ENCODE results near the gene PDXDC1.
"Not testable (repeated sequence)": the region's sequence is repeated elsewhere in the genome, so short reads cannot be mapped to it uniquely, and the experiment has no call there.

DNA sequence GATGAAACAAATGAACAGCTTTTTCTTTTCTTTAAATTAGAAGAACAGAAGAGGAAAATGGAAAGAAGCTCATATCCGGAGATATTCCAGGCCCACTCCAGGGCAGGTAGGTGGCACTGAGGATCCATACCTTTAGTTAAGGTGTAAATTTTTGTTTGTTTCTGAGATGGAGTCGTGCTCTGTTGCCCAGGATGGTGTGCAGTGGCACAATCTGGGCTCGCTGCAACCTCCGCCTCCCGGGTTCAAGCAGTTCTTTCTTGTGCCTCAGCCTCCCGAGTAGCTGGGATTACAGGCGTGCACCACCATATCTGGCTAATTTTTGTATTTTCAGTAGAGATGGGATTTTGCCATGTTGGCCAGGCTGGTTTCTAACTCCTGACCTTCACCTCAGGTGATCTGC lies 23.5 kb downstream of the PDXDC1 start:
- TF ChIP-seq RARB (CRISPR knock-in tag; IDR thresholded peaks at IDR 0.05); PATZ1 (CRISPR knock-in tag; IDR thresholded peaks at IDR 0.05; ENCODE audit: borderline replicate concordance); SNAI2 (CRISPR knock-in tag; IDR thresholded peaks at IDR 0.05): not testable (repeated sequence)
- TF ChIP-seq, protein P1, sequence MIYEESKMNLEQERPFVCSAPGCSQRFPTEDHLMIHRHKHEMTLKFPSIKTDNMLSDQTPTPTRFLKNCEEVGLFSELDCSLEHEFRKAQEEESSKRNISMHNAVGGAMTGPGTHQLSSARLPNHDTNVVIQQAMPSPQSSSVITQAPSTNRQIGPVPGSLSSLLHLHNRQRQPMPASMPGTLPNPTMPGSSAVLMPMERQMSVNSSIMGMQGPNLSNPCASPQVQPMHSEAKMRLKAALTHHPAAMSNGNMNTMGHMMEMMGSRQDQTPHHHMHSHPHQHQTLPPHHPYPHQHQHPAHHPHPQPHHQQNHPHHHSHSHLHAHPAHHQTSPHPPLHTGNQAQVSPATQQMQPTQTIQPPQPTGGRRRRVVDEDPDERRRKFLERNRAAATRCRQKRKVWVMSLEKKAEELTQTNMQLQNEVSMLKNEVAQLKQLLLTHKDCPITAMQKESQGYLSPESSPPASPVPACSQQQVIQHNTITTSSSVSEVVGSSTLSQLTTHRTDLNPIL (CRISPR knock-in tag; IDR thresholded peaks at IDR 0.05; ENCODE audit: low read depth) = not testable (repeated sequence)

Data from SK-N-SH treated with all-trans-retinoic acid at 6 μM for 48 hours (cell line).